ENCODE results near the gene TUBA1A. TPM values are rescaled to one million over a fixed set of nuclear protein-coding genes. Genes with fewer than 3 reads are reported as not detected.
"Not testable (repeated sequence)": the region's sequence is repeated elsewhere in the genome, so short reads cannot be mapped to it uniquely, and the experiment has no call there.

Gene TUBA1A
- total RNA-seq, 1 donor from 2014 or later: 8.2 TPM

GRCh38 chr12:49170924-49171323, 18.0 kb downstream of the TUBA1A start:
- no peak for TF ChIP-seq CTCF (IDR thresholded peaks at IDR 0.05; ENCODE audit: insufficient read depth, low read length, severe bottlenecking)
- H3K27me3 ChIP-seq (ENCODE audit: control insufficient read depth, insufficient read depth, low read length): no peaks in the 10 kb centered on the region
- no peak for DNase-seq (ENCODE audit: low read depth)
- no peak for FAIRE-seq
- H3K36me3 ChIP-seq (ENCODE audit: control insufficient read depth, insufficient read depth, low read length): no peaks in the 10 kb centered on the region
- H3K4me3 ChIP-seq (ENCODE audit: low read depth, low read length): no peak overlapping the region

DNA sequence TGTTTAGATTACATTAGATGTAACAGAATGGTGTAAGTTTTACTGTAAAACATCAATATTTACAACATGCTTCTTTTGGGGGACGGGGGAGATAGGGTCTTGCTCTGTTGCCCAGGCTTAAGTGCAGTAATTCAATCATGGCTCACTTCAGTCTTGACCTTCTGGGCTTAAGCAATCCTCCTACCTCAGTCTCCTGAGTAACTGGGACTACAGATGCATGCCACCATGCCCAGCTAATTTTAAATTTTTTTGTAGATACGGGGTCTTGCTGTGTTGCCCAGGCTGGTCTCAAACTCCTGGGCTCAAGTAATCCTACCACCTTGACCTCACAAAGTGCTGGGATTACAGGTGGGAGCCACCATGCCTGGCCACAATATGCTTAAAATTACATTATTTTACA, 23.8 kb downstream of the TUBA1A start:
- Histone ChIP-seq H3K4me3 (ENCODE audit: low read depth, low read length) (no peak overlapping the region), H3K36me3 (ENCODE audit: control insufficient read depth, insufficient read depth, low read length) (no peaks in the 10 kb centered on the region), H3K27me3 (ENCODE audit: control insufficient read depth, insufficient read depth, low read length) (no peaks in the 10 kb centered on the region)
- TF ChIP-seq CTCF (IDR thresholded peaks at IDR 0.05; ENCODE audit: insufficient read depth, low read length, severe bottlenecking): no peak
- FAIRE-seq (no peak), DNase-seq (ENCODE audit: low read depth) (no peak)

GRCh38 chr12:49161901-49162300, 27.0 kb downstream of the TUBA1A start:
- H3K27me3 ChIP-seq (ENCODE audit: control insufficient read depth, insufficient read depth, low read length); H3K36me3 ChIP-seq (ENCODE audit: control insufficient read depth, insufficient read depth, low read length); H3K4me3 ChIP-seq (ENCODE audit: low read depth, low read length); DNase-seq (ENCODE audit: low read depth); FAIRE-seq: not testable (repeated sequence)

GRCh38 chr12:49161092-49161795, 27.6 kb downstream of the TUBA1A start:
- no peak for TF ChIP-seq CTCF (IDR thresholded peaks at IDR 0.05; ENCODE audit: insufficient read depth, low read length, severe bottlenecking)
- no peak for FAIRE-seq
- no peaks in the 10 kb centered on the region for H3K36me3 ChIP-seq (ENCODE audit: control insufficient read depth, insufficient read depth, low read length)
- peak; percentile 4 for DNase-seq (ENCODE audit: low read depth)
- no peak overlapping the region for H3K4me3 ChIP-seq (ENCODE audit: low read depth, low read length)
- no peaks in the 10 kb centered on the region for H3K27me3 ChIP-seq (ENCODE audit: control insufficient read depth, insufficient read depth, low read length)

DNA sequence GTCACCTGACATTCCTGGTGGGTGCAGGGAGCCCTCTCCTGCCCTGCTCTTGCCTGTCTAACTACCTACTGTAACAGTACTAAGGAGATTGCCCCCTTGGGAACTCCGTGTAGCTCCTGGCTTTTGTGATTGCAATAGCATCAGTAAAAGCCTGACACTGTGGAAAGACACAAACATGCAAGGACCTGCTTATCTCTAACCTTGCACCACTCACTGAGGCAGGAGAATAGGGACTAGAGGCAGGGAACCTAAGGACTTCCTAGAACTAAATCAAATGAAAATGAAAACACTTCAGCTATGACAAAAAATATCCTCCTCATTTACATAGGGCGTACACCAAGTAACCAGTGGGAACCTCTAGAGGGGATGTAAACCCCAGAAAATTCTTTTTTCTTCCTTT, 28.5 kb downstream of the TUBA1A start:
- DNase-seq (ENCODE audit: low read depth): peak; percentile 21
- no peaks in the 10 kb centered on the region for H3K27me3 ChIP-seq (ENCODE audit: control insufficient read depth, insufficient read depth, low read length)
- no peak overlapping the region for H3K4me3 ChIP-seq (ENCODE audit: low read depth, low read length)
- FAIRE-seq: no peak
- TF ChIP-seq CTCF (IDR thresholded peaks at IDR 0.05; ENCODE audit: insufficient read depth, low read length, severe bottlenecking): no peak
- no peaks in the 10 kb centered on the region for H3K36me3 ChIP-seq (ENCODE audit: control insufficient read depth, insufficient read depth, low read length)

GRCh38 chr12:49154221-49154620, 34.7 kb downstream of the TUBA1A start:
- Histone ChIP-seq H3K27me3 (ENCODE audit: control insufficient read depth, insufficient read depth, low read length) (no peaks in the 10 kb centered on the region), H3K36me3 (ENCODE audit: control insufficient read depth, insufficient read depth, low read length) (no peaks in the 10 kb centered on the region), H3K4me3 (ENCODE audit: low read depth, low read length) (no peak overlapping the region)
- FAIRE-seq (no peak), DNase-seq (ENCODE audit: low read depth) (no peak)
- TF ChIP-seq CTCF (IDR thresholded peaks at IDR 0.05; ENCODE audit: insufficient read depth, low read length, severe bottlenecking): no peak

Data from bronchial epithelial cell (primary cell).